Stimulated activated CD8-positive, alpha-beta memory T cell treated with anti-CD3 and anti-CD28 coated beads, Interleukin-7, amount 100 ng/mL, for 1 hour (primary cell): ENCODE results near the gene FLOT2.
"Not testable (repeated sequence)": the region's sequence is repeated elsewhere in the genome, so short reads cannot be mapped to it uniquely, and the experiment has no call there.

Experiments used
- DNase-seq, 2 donors: peaks; one replicate each; pipeline ENCODE4 v3.0.0-alpha.2; 2020; ENCODE audit warnings: low read depth in 2 of 2

FLOT2 gene

GRCh38 chr17:28917029-28917428, 19.5 kb upstream of the FLOT2 start:
- DNase-seq, result no peak

- DNase-seq, result peak in 1 of 2 donors; percentile 23
Measured at GRCh38 chr17:28916302-28916934, 18.9 kb upstream of the FLOT2 start.

- no peak for DNase-seq
Measured at GRCh38 chr17:28912938-28913333, 15.4 kb upstream of the FLOT2 start.

GRCh38 chr17:28912281-28912937, 14.9 kb upstream of the FLOT2 start:
- no peak for DNase-seq

GRCh38 chr17:28911411-28912045, 14.0 kb upstream of the FLOT2 start:
- no peak for DNase-seq

GRCh38 chr17:28910534-28910933, 13.0 kb upstream of the FLOT2 start:
- no peak for DNase-seq

GRCh38 chr17:28908640-28909167, 11.2 kb upstream of the FLOT2 start:
- no peak for DNase-seq

GRCh38 chr17:28907709-28908475, 10.4 kb upstream of the FLOT2 start:
- no peak for DNase-seq

GRCh38 chr17:28906706-28907438, 9.3 kb upstream of the FLOT2 start:
- no peak for DNase-seq

- DNase-seq, result no peak
Measured at GRCh38 chr17:28906276-28906675, 8.7 kb upstream of the FLOT2 start.

GRCh38 chr17:28904800-28905199, 7.3 kb upstream of the FLOT2 start:
- DNase-seq, result no peak

GRCh38 chr17:28903546-28903841, 6.0 kb upstream of the FLOT2 start:
- DNase-seq, result not testable (repeated sequence)

GRCh38 chr17:28902819-28903545, 5.4 kb upstream of the FLOT2 start, which contains the start of gene DHRS13:
TSS of gene DHRS13 (minus strand) at chr17:28903079. CDS start at chr17:28902944, 135 bp downstream.
- peak; percentile 82 to 84 for DNase-seq

- no peak for DNase-seq
Measured at GRCh38 chr17:28901866-28902818, 4.6 kb upstream of the FLOT2 start.

- no peak for DNase-seq
Measured at GRCh38 chr17:28900986-28901726, 3.6 kb upstream of the FLOT2 start.

GRCh38 chr17:28899212-28899815, 1.8 kb upstream of the FLOT2 start:
- DNase-seq, result no peak

GRCh38 chr17:28898527-28898955, 1.0 kb upstream of the FLOT2 start:
- no peak for DNase-seq

GRCh38 chr17:28897769-28898526, 415 bp upstream of the FLOT2 start:
- peak in 1 of 2 donors; percentile 8 for DNase-seq
